ENCODE measurements around the gene ISX. TPM values are rescaled to one million over a fixed set of nuclear protein-coding genes. Genes with fewer than 3 reads are reported as not detected.
A peak's percentile ranks its signal among the peaks of the same experiment; 100 is the strongest.

The ISX gene
- total RNA-seq, 1 donor from 2014 or later = not detected

DNA sequence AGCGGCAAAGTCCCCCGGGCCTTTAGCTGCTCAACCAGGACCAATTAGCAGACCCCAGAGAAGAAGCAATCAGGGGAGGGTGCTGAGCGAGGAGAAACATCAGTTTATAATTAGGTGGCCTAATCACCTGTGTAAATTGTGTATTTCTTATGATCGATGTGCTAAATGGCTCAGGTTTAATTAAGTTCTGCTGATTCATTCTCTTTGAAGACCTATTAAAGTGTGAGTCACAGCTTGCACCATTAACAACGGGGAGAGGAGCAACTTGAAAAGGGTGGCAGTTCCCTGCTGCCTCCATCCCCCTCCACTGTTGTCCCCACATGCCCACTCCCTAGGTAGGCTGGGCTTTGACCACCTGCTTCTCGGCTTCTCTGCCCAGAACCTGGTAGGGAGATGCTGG, 10.7 kb downstream of the ISX start:
- peak; percentile 7 for DNase-seq (ENCODE audit: low read depth)

DNA sequence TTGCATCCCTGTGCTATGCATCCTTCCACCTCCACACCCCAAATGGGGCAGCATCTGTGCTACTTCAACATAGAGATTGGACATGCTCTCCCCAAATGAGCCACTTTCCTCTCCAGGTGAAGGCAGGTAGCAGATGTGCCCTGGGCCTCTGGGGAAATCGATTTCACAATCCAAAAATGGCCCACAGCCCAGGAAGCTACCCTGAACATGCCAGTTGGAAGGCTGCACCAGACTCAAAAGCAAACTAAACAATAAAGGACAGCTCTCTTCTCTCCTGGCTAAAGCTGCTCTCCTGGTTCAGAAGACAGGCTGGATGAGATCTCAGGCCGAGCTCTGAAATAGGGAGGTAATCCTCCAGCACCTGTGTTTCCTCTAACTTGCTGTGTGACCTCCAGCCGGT, 19.7 kb downstream of the ISX start:
- TF ChIP-seq, protein P1, sequence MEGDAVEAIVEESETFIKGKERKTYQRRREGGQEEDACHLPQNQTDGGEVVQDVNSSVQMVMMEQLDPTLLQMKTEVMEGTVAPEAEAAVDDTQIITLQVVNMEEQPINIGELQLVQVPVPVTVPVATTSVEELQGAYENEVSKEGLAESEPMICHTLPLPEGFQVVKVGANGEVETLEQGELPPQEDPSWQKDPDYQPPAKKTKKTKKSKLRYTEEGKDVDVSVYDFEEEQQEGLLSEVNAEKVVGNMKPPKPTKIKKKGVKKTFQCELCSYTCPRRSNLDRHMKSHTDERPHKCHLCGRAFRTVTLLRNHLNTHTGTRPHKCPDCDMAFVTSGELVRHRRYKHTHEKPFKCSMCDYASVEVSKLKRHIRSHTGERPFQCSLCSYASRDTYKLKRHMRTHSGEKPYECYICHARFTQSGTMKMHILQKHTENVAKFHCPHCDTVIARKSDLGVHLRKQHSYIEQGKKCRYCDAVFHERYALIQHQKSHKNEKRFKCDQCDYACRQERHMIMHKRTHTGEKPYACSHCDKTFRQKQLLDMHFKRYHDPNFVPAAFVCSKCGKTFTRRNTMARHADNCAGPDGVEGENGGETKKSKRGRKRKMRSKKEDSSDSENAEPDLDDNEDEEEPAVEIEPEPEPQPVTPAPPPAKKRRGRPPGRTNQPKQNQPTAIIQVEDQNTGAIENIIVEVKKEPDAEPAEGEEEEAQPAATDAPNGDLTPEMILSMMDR (IDR thresholded peaks at IDR 0.05; ENCODE audit: insufficient read depth, low read length, severe bottlenecking) = no peak
- Histone ChIP-seq H3K27me3 (ENCODE audit: control insufficient read depth, insufficient read depth, low read length) (no peaks in the 10 kb centered on the region), H3K36me3 (ENCODE audit: control insufficient read depth, insufficient read depth, low read length) (no peaks in the 10 kb centered on the region), H3K4me3 (ENCODE audit: low read depth, low read length) (no peak overlapping the region)
- FAIRE-seq = no peak
- no peak for DNase-seq (ENCODE audit: low read depth)

More for the DNA sequence above, 10.7 kb downstream of the ISX start:
- peak; percentile 70 for FAIRE-seq
- Histone ChIP-seq H3K27me3 (ENCODE audit: control insufficient read depth, insufficient read depth, low read length) (no peaks in the 10 kb centered on the region), H3K36me3 (ENCODE audit: control insufficient read depth, insufficient read depth, low read length) (no peaks in the 10 kb centered on the region), H3K4me3 (ENCODE audit: low read depth, low read length) (no peak overlapping the region)
- TF ChIP-seq, protein P1 (IDR thresholded peaks at IDR 0.05; ENCODE audit: insufficient read depth, low read length, severe bottlenecking) = no peak

GRCh38 chr22:35089139-35089538, 23.2 kb downstream of the ISX start:
- no peak for DNase-seq (ENCODE audit: low read depth)
- TF ChIP-seq, protein P1 (IDR thresholded peaks at IDR 0.05; ENCODE audit: insufficient read depth, low read length, severe bottlenecking) = no peak
- Histone ChIP-seq H3K36me3 (ENCODE audit: control insufficient read depth, insufficient read depth, low read length) (no peaks in the 10 kb centered on the region), H3K27me3 (ENCODE audit: control insufficient read depth, insufficient read depth, low read length) (no peaks in the 10 kb centered on the region), H3K4me3 (ENCODE audit: low read depth, low read length) (no peak overlapping the region)
- FAIRE-seq = no peak

- Histone ChIP-seq H3K27me3 (ENCODE audit: control insufficient read depth, insufficient read depth, low read length) (no peaks in the 10 kb centered on the region), H3K36me3 (ENCODE audit: control insufficient read depth, insufficient read depth, low read length) (no peaks in the 10 kb centered on the region), H3K4me3 (ENCODE audit: low read depth, low read length) (no peak overlapping the region)
- DNase-seq (ENCODE audit: low read depth) (no peak), FAIRE-seq (no peak)
- TF ChIP-seq, protein P1 (IDR thresholded peaks at IDR 0.05; ENCODE audit: insufficient read depth, low read length, severe bottlenecking) = no peak
These were observed 26.4 kb downstream of the ISX start for GRCh38 chr22:35092406-35092805.

DNA sequence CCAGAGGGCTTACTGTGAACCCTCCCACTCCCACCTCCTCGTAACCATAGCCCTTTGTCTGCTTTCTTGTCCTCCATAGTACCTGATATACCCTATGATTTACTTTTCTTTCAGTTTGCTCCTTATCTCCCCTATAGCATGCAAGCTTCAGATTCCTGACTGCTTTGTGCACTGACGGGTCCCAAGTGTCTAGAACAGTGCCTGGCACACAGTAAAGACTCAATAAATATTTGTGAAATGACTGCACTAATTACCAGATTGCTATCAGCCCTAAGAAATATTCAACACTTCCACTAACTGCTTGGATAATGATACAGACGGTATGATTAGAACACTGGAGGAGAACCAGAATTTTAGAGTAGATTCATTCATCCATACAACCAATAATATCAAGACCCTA, 33.0 kb downstream of the ISX start:
- DNase-seq (ENCODE audit: low read depth) = no peak
- no peaks in the 10 kb centered on the region for H3K36me3 ChIP-seq (ENCODE audit: control insufficient read depth, insufficient read depth, low read length)
- H3K27me3 ChIP-seq (ENCODE audit: control insufficient read depth, insufficient read depth, low read length) = no peaks in the 10 kb centered on the region
- peak; percentile 68 for FAIRE-seq
- TF ChIP-seq, protein P1 (IDR thresholded peaks at IDR 0.05; ENCODE audit: insufficient read depth, low read length, severe bottlenecking) = no peak
- no peak overlapping the region for H3K4me3 ChIP-seq (ENCODE audit: low read depth, low read length)

DNA sequence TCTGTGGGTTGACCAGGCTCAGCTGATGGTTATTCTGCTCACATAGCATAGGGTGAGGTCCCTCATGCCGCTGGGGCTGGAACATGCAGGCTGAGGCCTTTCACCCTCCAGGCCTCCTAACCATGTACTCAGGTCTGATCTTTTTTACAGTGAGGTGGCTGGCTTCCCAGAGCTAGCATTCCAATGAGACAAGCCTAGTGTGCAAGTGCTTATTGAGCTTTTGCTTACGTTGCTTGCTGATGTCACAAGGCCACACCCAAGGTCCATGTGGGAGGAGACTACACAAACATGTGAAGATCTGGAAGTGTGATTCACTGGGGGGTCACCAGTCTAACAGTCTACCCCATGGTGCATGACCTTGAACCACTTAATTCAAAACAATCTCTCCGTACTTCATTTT, 33.9 kb downstream of the ISX start:
- no peaks in the 10 kb centered on the region for H3K27me3 ChIP-seq (ENCODE audit: control insufficient read depth, insufficient read depth, low read length)
- no peak for DNase-seq (ENCODE audit: low read depth)
- TF ChIP-seq, protein P1 (IDR thresholded peaks at IDR 0.05; ENCODE audit: insufficient read depth, low read length, severe bottlenecking) = no peak
- no peaks in the 10 kb centered on the region for H3K36me3 ChIP-seq (ENCODE audit: control insufficient read depth, insufficient read depth, low read length)
- FAIRE-seq = peak; percentile 68
- no peak overlapping the region for H3K4me3 ChIP-seq (ENCODE audit: low read depth, low read length)
